Adrenal gland (tissue), 12 donors: ENCODE results near the gene ZFHX3. TPM values are rescaled to one million over a fixed set of nuclear protein-coding genes. Genes with fewer than 3 reads are reported as not detected.

Experiments used
- DNase-seq, 7 donors: peaks; one replicate each; pipeline ENCODE4 v3.0.0-alpha.2; 2019 to 2020
- H3K27ac ChIP-seq, 5 donors: fragments of 200-600 bp; sonication (generic) in 4 of 5; 1 replicate in 3 of 5; 2 replicates in 2 of 5; pipeline versions ENCODE4 v1.5.1 to v1.8.0; 2016 to 2020; ENCODE audit warnings: mild to moderate bottlenecking in 1 of 5
- H3K27me3 ChIP-seq: fragments of 200-600 bp; 2 replicates; pipeline ENCODE4 v1.8.0; 2021
- H3K36me3 ChIP-seq, 2 donors: fragments of 200-600 bp; replicated peaks in 1 of 2; 1 replicate in 1 of 2; 2 replicates in 1 of 2; pipeline versions ENCODE4 v1.5.1 to v1.8.0; 2018 to 2022
- H3K4me1 ChIP-seq, 2 donors: fragments of 200-600 bp; replicated peaks in 1 of 2; 1 replicate in 1 of 2; 2 replicates in 1 of 2; pipeline versions ENCODE4 v1.5.1 to v1.8.0; 2018 to 2021
- H3K4me3 ChIP-seq, 4 donors: fragments of 200-600 bp; sonication (generic) in 3 of 4; one replicate each; pipeline ENCODE4 v1.5.1; 2016 to 2018
- H3K9me3 ChIP-seq, 3 donors: fragments of 200-600 bp; sonication (generic) in 1 of 3; replicated peaks in 1 of 3; 1 replicate in 2 of 3; 2 replicates in 1 of 3; pipeline versions ENCODE4 v1.5.1 to v1.8.0; 2016 to 2021
- POLR2A ChIP-seq, 2 donors: fragments of 450-650 bp; IDR thresholded peaks; one replicate each; pipeline ENCODE4 v1.6.1; 2017; ENCODE audit warnings: antibody characterized with exemption in 2 of 2, mild to moderate bottlenecking in 2 of 2, moderate library complexity in 1 of 2
- WGBS, 4 donors: extraction: QIAGEN DNeasy Blood & Tissue Kit in 2 of 4; methylation state at CpG; one replicate each; pipeline versions ENCODE4 v1.1.5 to v1.1.7; 2013 to 2017; 5-methylcytosine and 5-hydroxymethylcytosine counted together
- intact Hi-C, 2 donors: fragments of 100-400 bp; cut with DNase I; formaldehyde crosslinking; loops; one replicate each; pipeline versions ENCODE4 v1.14.1 to v1.15.0; 2022 to 2023
- polyA plus RNA-seq, 3 donors: library from polyadenylated mRNA; stranded (reverse); fragments of 200-250 nt in 2 of 3; fragments of 350-450 nt in 1 of 3; fragmentation: Illumina TruSeq in 1 of 3; extraction: RNeasy Lipid Tissue Mini Kit (QIAGEN cat#74804) in 1 of 3; gene quantifications; one replicate each; pipeline ENCODE4 v1.2.3, GENCODE V29; 2013 to 2014
- total RNA-seq, 9 donors: library from RNA; depleted of rRNA in 4 of 9; stranded (reverse); fragments of >200 nt in 4 of 9; fragments of 120-200 nt in 1 of 9; fragmentation: NEBNext Ultra II Directional in 1 of 9; extraction: Animal tissue kit (Norgen Biotek cat#: 25700) in 1 of 9; gene quantifications; one replicate each; pipeline versions ENCODE4 v1.1.0 to v1.2.4, GENCODE V29; 2013 to 2023
- TF ChIP-seq, protein P1 (sequence below), 6 experiments: fragments of 450-650 bp in 4 of 6; fragments of 200-600 bp in 2 of 6; sonication (generic) in 1 of 6; IDR thresholded peaks; 1 replicate in 5 of 6; 2 replicates in 1 of 6; pipeline versions ENCODE4 v1.5.1 to v1.8.0; 2016 to 2021; ENCODE audit warnings: antibody characterized with exemption in 6 of 6, mild to moderate bottlenecking in 2 of 6, moderate library complexity in 1 of 6
- donor health status: healthy with polysubstance abuse.
- donor health status: Bipolar disorder and iron deficiency.
- donor health status: DM: yes; HTN: yes; CAD: no.
- donor health status: DM: no; HTN: no; CAD: no.
- donor health status: DM: no; HTN: no; CAD: no.
- donor health status: DM: yes; HTN: yes; CAD: no.

ZFHX3 gene
- total and polyA plus RNA-seq, 12 donors, result 2.4 to 31.6 (median 19.3) TPM

DNA sequence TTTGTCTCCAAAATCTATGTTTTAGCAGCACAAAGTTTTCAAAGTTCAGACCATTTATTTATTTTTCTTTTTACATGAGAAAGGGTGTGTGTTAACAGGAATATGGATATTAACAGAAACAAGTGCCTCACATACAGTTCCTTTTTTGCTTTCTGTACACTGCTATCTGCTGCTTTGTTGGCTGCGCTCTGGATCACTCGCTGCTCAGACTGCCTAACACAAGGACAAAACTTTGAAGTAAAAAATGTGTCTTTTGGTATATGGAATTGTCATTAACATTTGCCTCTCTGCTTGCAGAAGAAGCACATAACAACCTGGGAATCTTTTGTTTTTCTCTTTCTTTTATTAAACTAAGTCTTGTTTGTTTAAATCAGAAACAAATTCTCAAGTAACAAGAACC, 262.8 kb downstream of the ZFHX3 start:
- no peaks in the 10 kb centered on the region for H3K36me3 ChIP-seq
- H3K4me1 ChIP-seq, result peaks cover 0 to 23% of the 10 kb centered on the region in 2 donors
- H3K27me3 ChIP-seq, result no peaks in the 10 kb centered on the region
- DNase-seq, result peak in 2 of 7 donors; percentile 12 to 35
- 59 to 73% (median 64%) methylated on average over 2 of the region's 2 CpGs for WGBS, 4 donors
- no peak overlapping the region for H3K4me3 ChIP-seq
- H3K9me3 ChIP-seq, result no peaks in the 10 kb centered on the region
- no peak for TF ChIP-seq POLR2A (IDR thresholded peaks at IDR 0.05)
- no peak overlapping the region for H3K27ac ChIP-seq
- intact Hi-C loops, result no loop called here

DNA sequence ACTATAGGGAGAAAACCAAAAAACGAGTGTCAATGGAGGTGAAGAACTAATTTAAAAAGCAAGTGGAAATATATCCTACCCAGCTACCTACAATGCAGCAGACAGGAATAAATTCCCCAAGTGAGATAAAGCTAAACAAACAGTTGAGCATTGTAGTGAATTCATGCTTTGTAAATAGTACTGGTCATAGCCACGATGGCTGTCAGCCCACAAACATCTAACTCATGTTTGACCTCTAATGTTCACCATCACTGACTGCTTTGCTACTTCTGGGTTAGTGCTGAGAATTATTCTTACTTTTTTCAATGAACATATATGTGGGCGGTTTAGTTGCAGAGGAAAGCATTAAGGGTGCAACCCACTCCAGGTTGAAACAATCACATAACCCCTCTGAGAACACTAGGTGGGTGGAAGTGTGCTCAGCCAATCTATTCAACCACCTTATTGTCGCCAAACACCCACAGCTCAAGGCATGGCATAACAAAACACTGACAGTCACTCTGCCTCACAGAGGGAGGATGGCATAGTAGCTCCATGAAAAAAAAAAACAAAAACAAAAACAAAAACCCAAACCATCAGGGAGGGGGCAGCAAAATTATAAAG, 264.1 kb downstream of the ZFHX3 start:
- Histone ChIP-seq H3K4me1 (peaks cover 0 to 23% of the 10 kb centered on the region in 2 donors), H3K36me3 (no peaks in the 10 kb centered on the region), H3K27me3 (no peaks in the 10 kb centered on the region), H3K27ac (no peak overlapping the region), H3K4me3 (no peak overlapping the region), H3K9me3 (no peaks in the 10 kb centered on the region)
- WGBS, 4 donors, result 87 to 94% (median 90%) methylated on average over 4 of the region's 4 CpGs
- no peak for DNase-seq
- TF ChIP-seq, protein P1, sequence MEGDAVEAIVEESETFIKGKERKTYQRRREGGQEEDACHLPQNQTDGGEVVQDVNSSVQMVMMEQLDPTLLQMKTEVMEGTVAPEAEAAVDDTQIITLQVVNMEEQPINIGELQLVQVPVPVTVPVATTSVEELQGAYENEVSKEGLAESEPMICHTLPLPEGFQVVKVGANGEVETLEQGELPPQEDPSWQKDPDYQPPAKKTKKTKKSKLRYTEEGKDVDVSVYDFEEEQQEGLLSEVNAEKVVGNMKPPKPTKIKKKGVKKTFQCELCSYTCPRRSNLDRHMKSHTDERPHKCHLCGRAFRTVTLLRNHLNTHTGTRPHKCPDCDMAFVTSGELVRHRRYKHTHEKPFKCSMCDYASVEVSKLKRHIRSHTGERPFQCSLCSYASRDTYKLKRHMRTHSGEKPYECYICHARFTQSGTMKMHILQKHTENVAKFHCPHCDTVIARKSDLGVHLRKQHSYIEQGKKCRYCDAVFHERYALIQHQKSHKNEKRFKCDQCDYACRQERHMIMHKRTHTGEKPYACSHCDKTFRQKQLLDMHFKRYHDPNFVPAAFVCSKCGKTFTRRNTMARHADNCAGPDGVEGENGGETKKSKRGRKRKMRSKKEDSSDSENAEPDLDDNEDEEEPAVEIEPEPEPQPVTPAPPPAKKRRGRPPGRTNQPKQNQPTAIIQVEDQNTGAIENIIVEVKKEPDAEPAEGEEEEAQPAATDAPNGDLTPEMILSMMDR (IDR thresholded peaks at IDR 0.05), result no peak
- TF ChIP-seq POLR2A (IDR thresholded peaks at IDR 0.05), result no peak
- intact Hi-C loops, result no loop called here

DNA sequence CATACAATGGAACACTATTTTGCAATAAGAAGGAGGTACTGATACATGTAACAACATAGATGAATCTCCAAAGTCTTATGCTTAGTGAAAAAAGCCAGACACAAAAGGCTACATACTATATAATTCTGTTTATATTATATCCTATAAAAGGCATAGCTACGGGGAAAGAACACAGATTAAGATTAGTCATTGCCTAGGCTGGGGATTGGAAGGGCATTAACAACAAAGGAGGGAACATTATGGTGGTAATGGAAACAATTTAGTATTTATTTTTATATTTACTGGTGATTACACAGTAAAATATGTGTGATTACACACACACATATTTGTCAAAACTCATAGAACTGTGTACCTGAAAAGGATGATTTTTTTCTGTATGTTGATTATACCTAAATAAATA, 278.1 kb downstream of the ZFHX3 start:
- no peak for DNase-seq
- TF ChIP-seq POLR2A (IDR thresholded peaks at IDR 0.05), result no peak
- TF ChIP-seq, protein P1 (IDR thresholded peaks at IDR 0.05), result no peak
- H3K4me3 ChIP-seq, result no peak overlapping the region
- H3K9me3 ChIP-seq, result no peaks in the 10 kb centered on the region
- no peaks in the 10 kb centered on the region for H3K27me3 ChIP-seq
- WGBS, 4 donors, result 91 to 95% (median 93%) methylated on average over 1 of the region's 1 CpG
- H3K36me3 ChIP-seq, result no peaks in the 10 kb centered on the region
- intact Hi-C loops, result no loop called here
- H3K4me1 ChIP-seq, result no peaks in the 10 kb centered on the region
- H3K27ac ChIP-seq, result no peak overlapping the region

DNA sequence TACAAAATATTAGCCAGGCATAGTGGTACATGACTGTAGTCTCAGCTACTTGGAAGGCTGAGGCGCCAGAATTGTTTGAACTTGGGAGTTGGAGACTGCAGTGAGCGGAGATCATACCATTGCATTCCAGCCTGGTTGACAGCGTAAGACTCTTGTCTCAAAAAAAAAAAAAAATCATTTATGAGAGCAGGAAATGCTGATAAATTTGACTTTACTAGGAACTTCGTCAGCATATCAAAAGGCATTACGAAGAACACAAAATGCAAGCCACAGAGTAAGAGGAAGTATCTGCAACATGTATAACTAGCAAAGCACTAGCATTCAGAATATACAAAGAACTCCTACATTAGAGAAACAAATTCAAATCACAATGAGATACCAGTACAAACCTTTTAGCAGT, 279.3 kb downstream of the ZFHX3 start:
- 77 to 83% (median 80%) methylated on average over 5 of the region's 5 CpGs for WGBS, 4 donors
- Histone ChIP-seq H3K9me3 (no peaks in the 10 kb centered on the region), H3K27me3 (no peaks in the 10 kb centered on the region), H3K27ac (no peak overlapping the region), H3K4me3 (no peak overlapping the region), H3K36me3 (no peaks in the 10 kb centered on the region), H3K4me1 (no peaks in the 10 kb centered on the region)
- TF ChIP-seq, protein P1 (IDR thresholded peaks at IDR 0.05), result no peak
- no peak for TF ChIP-seq POLR2A (IDR thresholded peaks at IDR 0.05)
- intact Hi-C loops, result no loop called here
- no peak for DNase-seq

DNA sequence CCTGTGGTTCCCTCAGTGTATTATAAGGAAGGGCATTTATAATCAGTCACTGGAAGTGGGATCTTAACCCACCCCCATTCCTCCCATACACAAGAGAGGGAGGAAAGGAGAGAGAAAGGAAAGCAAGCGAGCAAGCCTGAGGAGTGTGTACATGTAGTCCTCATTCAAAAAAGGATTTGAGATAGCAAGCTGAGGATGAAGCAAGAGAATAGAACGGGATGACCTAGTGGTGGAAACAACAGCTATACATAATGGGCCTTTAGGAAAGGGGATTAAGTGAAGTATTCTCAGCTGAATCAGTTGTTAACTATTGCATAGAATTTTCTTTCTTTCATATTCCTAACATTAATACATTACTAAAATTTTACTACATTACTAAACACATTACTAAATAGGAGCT, 281.4 kb downstream of the ZFHX3 start:
- intact Hi-C loops, result no loop called here
- 88 to 96% (median 94%) methylated on average over 2 of the region's 2 CpGs for WGBS, 4 donors

More for the DNA sequence above, 281.4 kb downstream of the ZFHX3 start:
- TF ChIP-seq, protein P1 (IDR thresholded peaks at IDR 0.05), result no peak
- TF ChIP-seq POLR2A (IDR thresholded peaks at IDR 0.05), result no peak
- Histone ChIP-seq H3K27me3 (no peaks in the 10 kb centered on the region), H3K9me3 (no peaks in the 10 kb centered on the region), H3K4me1 (no peaks in the 10 kb centered on the region), H3K36me3 (no peaks in the 10 kb centered on the region), H3K4me3 (no peak overlapping the region), H3K27ac (no peak overlapping the region)
- DNase-seq, result no peak
